Stimulated activated CD8-positive, alpha-beta memory T cell treated with anti-CD3 and anti-CD28 coated beads, Interleukin-12 subunit alpha, Interleukin-12 subunit beta, amount 100 ng/mL, for 24 hours (primary cell): ENCODE measurements around the gene SEPTIN1.
A peak's percentile ranks its signal among the peaks of the same experiment; 100 is the strongest.

Source experiments
- DNase-seq: peaks from one replicate; pipeline ENCODE4 v3.0.0-alpha.2; 2020; ENCODE audit errors: extremely low read depth

The SEPTIN1 gene, protein sequence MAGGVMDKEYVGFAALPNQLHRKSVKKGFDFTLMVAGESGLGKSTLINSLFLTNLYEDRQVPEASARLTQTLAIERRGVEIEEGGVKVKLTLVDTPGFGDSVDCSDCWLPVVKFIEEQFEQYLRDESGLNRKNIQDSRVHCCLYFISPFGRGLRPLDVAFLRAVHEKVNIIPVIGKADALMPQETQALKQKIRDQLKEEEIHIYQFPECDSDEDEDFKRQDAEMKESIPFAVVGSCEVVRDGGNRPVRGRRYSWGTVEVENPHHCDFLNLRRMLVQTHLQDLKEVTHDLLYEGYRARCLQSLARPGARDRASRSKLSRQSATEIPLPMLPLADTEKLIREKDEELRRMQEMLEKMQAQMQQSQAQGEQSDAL

DNA sequence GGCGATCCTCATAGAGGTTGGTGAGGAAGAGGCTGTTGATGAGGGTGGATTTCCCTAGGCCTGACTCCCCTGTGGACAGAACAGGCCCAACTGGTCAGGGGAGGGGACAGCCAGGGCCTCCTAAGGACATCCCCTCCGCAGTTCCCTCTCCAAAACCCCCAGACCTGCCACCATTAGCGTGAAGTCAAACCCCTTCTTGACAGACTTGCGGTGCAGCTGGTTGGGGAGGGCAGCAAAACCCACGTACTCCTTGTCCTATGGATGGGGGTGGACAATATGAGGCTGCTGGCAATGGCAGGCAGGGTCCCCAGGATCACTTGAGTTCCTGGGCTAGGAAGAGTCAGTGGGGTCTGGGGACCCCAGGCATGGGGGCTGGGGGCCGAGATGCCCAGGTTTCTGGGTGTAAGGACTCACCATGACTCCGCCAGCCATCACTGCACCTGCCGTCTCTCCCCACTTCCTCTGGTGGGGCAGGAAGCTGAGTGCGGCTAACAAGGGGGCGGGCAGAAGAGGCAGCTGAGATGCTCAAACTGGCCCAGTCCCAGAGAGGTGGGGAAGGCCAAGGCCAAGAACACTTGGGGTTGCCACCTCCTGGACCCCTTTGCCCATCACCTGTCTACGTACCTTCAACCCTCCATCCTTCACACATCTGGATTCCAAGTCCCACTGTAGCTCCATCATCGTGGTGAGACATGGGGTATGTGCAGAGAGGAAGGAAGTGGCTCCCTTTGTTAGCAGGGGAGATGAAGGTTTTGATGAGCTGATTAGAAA lies at the start of gene SEPTIN1:
TSS of gene SEPTIN1 (minus strand) at position 451 of the 771 bp plus-strand sequence. CDS start at position 432, 19 bp downstream.
- no peak for DNase-seq

- no peak for DNase-seq
These were observed 48.1 kb upstream of the SEPTIN1 start for GRCh38 chr16:30430428-30430970.

DNA sequence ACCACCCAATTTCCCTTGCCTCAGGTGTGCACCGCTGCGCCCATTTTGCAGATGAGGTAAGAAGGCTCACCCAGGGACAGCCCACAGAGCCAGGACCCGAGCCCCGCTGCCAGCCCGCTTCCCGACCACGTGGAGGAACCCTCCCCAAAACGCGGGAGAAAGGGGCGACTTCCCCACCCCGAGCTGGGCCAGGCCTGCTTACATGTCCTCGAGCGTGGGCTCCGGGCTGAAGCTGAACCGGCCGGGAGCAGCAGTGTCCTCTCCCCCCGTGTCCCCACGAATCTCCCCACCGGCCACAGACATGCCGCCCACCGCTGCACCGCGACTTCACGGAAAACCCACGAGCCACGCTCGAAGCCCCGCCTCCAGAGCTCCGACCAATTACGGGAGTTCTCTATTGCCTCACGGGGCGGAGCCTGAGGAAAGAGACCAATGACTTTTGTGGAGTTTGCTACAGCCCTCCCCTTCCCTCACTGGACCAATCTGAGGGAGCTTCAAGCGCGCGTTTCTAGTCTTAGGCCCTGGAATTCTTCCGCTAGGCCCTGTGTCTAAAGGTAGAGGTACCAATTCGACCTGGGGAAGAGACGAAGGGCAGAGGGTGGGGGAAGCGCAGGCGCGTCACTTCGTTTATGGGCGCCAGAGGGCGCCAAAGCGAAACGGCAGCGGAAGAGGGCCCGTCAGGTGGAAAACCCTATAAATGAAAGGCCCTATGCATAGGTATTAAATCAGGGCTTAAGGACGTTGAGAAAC lies 47.5 kb upstream of the SEPTIN1 start, which contains the start of gene DCTPP1:
TSS of gene DCTPP1 (minus strand) at position 353 of the 750 bp plus-strand sequence. CDS start at position 303, 50 bp downstream.
- peak; percentile 91 for DNase-seq

DNA sequence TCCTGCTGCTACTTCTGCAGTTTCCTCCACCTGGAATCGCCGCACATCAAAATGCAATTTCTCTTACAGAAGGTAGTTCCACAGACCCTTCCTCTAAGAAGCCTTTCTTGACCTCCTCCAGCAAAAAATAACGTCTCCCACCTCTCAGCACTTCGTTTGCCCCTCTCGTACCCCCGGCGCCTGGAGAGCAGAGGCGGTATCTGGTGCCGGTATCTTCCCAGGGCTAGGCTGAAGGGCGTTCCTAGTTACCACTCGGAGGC lies 47.0 kb upstream of the SEPTIN1 start:
- no peak for DNase-seq

DNA sequence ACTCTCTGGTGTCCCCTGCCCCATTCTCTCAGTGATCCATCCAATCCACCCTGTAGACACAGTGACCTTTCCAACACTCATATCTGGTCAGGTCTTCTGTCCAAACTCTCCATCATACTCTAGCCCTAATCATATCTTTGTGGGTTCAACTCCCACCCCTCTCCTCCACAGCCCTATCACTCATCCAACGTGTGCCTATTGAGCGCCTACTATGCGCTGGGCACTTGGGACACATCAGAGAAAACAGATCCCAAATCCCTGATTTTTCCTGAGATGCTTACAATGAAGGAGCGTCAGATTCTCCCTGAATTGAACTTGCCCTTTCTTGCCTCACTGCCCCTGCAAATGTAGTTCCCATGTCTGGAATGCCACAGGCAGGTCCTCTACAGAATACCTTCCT lies 45.7 kb upstream of the SEPTIN1 start:
- DNase-seq, result no peak

- DNase-seq, result no peak
These were observed 38.6 kb upstream of the SEPTIN1 start for GRCh38 chr16:30421010-30421409.

- no peak for DNase-seq
These were observed 36.2 kb upstream of the SEPTIN1 start for GRCh38 chr16:30418350-30419181.

GRCh38 chr16:30417529-30418349 lies 35.4 kb upstream of the SEPTIN1 start:
- peak; percentile 68 for DNase-seq

DNA sequence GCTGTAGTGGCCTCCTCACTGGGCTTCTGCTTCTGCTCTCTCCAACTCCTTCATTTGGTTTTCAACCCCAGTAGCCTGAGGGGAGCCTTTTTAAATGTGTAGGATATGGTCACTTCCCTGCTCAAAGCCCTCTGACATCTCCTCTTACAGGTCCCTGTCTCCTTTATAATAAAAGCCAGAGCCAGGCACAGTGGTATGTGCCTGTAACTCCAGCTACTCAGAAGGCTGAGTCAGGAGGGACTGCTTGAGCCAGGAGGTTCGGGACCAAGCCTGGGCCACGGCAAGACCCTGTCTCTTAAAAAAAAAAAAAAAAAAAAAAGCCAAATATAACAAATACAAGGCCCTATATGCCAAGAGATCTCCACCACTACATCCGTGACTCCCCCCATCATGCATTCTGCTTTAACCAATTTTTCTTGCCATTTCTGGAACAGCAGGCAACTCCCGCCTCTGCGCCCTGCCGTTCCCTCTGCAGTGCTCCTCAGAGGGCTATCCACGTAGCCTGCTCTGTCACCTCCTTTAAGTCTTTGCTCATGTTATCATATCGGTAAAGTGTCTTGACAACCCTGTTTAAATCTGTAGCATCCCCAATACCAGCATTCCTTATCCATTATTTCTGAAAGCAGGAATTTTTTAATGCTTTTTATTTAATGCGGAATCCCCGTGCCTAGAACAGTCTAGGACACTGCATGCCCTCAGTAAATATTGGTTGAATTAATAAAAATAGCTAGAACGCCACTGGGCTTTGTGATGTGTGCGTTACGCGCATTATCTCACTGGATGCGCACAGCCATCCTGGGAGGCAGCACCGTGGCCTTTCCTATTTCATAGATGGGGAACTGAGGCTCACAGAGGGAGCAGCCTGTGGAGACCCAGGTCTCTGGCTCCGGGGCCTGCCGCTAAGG lies 34.5 kb upstream of the SEPTIN1 start:
- no peak for DNase-seq

DNA sequence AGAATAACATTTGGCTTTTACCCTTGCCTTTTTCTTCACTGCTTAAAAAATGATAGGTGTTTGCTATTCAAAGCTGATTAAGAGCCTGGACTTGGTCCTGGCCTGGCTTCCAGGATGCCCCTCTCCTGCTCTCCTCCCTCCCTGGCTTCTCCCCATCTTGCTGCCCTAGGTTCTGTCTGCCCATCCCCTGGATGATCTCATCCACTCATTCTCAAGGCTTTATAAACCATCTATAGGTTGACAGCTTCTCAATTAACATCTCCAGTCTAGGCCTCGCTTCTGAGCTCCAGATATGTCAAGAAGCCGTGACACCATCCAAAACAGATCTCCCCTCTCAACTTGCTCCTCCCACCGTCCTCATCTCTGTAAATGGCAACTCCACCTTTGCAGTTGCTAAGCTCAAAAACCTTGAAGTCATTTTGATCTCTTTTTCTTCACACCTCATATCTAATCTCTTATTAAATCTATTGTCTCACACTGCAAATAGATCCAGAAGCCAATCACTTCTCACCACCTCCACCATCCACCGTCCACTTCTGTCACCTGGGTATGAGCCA lies 33.8 kb upstream of the SEPTIN1 start:
- no peak for DNase-seq

- no peak for DNase-seq
These were observed 31.8 kb upstream of the SEPTIN1 start for GRCh38 chr16:30414159-30414558.

DNA sequence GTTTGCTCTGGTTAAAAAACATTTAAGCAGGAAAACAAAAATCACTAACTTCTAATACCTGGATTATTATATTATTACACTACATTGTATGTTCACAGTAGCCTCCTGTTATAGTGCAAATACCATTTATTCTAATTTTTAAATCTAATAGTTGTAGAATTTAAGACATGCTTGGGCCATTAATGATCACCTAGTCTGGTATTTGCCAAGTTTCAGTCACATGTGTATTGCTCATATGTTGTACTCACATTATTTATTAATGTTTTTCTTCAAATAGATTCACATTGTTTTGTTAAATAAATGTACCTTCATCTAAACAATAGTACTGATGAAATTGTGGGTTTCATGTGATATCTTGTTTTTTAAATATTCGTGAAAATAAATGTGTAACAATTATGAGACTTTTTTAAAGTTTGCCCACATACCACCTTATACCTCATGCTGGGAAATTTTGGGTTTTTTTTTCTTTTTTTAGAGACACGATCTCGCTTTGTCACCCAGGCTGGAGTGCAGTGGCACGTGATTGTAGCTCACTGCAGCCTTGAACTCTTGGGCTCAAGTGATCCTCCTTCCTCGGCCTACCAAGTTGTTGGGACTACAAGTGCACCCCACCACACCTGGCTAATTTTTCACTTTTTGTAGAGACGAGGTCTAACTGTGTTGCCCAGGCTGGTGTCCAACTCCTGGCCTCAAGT lies 30.9 kb upstream of the SEPTIN1 start:
- no peak for DNase-seq

DNA sequence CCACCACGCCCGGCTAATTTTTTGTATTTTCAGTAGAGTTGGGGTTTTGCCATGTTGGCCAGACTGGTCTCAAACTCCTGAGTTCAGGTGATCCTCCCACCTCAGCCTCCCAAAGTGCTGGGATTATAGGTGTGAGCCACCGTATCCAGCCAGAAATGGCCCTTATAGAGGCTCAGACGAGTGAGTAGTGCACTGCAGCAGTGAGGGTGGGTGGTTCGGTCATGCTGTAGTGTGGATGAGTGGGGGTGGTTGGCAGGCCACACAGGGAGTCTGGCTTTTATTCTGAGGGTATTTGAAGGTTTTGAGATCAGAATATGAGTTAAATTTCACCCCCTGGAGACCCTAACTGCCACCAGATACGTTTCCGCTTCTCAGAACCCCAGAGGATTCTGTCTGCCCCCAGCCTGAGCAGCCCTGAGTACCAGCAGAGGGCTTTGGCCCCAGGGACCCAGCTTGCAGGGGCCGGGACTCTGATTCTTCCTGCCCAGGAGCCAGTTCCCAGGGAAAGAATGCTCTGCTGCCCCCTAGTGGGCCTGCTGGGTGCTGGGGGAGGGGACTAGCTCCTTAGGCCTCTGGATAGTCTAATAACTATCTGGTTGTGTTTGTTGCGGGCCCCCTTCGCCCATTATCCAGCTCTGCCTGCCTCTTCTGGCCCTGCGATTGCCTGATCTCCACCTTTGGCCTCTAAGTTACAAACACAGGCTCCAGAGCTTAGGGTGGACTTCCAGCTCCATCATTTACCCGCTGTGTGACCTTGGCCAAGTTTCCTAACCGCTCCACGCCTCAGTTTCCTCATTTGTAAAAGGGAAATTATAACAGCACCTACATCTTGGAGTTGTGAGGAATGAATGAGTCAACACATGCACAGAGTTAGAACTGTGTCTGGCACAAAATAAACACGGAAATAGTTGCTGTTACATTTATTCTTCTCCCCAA lies 27.0 kb upstream of the SEPTIN1 start:
- peak; percentile 73 for DNase-seq

DNA sequence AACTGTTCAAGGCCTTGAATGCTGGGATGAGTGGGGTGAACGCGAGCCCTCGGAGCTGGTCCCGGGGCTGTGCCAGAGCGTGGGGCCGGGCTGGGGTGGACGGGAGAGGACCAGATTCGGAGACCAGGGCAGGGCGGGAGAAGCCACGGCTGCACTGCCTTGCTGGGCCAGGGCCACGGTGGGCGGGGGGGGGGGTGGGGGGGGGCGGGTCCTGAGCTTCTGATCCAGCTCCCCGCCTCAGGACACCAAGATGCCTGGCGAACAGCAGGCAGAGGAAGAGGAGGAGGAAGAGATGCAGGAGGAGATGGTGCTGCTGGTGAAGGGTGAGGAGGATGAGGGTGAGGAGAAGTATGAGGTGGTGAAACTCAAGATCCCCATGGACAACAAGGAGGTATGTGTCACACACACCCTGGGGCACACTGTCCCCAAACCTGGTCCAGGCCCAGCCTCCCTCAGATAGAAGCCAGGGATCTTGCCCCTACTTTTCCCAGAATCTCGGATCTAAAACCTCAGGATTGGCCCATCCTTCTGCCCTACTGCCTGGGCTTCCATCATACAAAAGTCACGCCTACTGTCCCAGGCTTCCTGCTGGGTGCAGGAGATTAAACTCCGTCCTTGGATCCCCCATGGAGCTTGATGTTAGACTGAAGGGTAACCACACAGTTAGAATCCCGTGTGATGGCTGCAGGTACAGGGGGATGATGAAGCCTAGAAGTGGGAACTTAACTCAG lies 25.6 kb upstream of the SEPTIN1 start:
- no peak for DNase-seq

GRCh38 chr16:30407102-30407803 lies 24.9 kb upstream of the SEPTIN1 start, which contains the start of gene ZNF771:
Gene ZNF771, plus strand, starts transcription at chr16:30407606. Its CDS starts 448 bp downstream, at chr16:30408054.
- DNase-seq, result peak; percentile 90

GRCh38 chr16:30406795-30407101 lies 24.4 kb upstream of the SEPTIN1 start:
- no peak for DNase-seq
